Stimulated activated CD8-positive, alpha-beta memory T cell treated with anti-CD3 and anti-CD28 coated beads, Interleukin-7, amount 100 ng/mL, for 48 hours (primary cell): Measurements from ENCODE around the gene ENDOV.

Experiments used
- DNase-seq, 2 donors: peaks; one replicate each; pipeline ENCODE4 v3.0.0-alpha.2; 2020; ENCODE audit warnings: low read depth in 1 of 2; ENCODE audit errors: extremely low read depth in 1 of 2

Gene ENDOV

DNA sequence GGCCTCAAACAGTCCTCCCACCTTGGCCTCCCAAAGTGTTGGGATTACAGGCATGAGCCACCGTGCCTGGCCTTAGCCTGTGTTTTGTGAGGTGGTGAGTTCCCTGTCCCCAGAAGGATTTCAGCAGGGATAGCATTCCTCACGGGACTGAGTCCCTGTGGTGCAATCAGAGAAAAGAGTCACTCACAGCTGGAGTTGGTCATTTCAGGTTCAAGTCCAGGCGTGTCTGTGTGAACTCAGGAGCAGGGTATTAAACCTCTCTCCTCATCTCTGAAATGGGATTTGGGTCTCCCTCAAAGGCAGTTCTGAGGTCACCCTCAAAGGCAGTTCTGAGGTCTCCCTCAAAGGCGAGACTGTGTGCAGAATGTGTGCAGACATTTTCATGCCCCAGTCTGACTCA lies 32.8 kb downstream of the ENDOV start:
- no peak for DNase-seq

GRCh38 chr17:80449194-80449929 lies 34.4 kb downstream of the ENDOV start:
- no peak for DNase-seq

DNA sequence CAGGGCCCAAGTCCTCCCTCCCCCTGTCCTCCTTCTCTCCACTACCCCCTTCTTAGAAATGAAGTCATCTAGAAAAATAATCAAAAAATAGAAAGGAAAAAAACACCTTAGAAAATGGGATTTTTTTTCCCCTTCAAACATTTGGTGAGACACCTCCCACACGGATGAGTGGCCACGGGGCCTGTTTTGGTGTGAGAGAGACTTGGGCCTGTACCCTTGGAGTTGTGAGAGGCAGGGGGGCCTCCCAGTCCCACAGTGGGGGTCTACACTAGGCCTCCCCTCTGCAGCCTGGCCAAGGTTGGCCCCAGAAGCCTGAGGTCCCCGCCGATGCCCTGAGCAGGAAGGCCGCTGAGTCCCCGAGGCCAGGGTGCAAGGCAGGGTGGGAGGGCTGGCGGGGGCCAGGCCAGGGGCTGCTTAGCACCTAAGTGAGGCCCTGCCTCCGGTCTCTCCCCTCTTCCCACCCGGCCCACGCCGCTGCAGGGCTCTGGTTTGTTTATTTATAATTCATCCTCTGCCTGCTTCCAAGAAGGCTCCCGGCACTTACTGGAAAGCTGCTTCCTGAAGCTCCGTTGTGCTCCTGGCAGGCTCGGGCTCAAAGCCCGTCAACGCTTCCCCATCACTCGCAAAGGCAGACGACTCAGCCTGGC lies 35.1 kb downstream of the ENDOV start:
- DNase-seq, result no peak

- DNase-seq, result no peak
These were observed 36.3 kb downstream of the ENDOV start for GRCh38 chr17:80451104-80451775.

DNA sequence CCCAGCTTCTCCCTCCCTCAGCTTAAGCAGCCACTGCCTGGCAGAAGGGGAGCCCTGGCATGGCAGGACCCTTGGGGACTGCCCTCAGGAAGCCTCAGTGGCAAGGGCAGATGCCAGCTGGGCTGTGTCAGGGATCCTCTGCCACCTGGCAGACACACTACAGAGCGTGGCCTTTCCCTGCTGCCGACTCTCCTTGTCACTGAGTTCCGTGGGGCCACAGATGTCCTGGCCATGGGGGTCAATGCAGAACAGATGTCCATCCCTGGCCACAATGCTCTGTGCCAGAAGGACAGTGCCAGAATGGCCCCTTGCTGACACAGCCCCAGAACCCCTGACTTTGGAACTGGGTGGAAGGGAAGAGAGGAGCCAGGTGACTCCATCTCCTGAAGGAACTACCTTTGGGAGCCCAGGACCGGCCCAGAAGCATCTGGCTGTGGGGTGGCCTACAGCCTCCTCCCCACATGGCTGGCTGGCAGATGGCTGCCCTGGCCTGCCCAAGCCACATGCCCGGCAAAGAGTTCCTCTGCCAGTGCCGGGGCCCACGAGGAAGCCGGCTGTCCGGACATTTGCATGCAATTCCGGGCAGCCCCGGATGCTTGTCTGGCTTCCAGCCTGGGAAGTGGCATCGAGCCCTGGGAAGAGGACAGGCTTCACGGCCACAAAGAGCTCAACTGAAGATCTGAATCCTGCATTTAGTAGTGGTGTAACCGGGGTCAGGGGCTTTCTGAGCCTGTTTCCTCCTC lies 37.4 kb downstream of the ENDOV start:
- DNase-seq, result no peak

GRCh38 chr17:80453126-80453997 lies 38.4 kb downstream of the ENDOV start:
- DNase-seq, result no peak

- DNase-seq, result no peak
These were observed 39.1 kb downstream of the ENDOV start for GRCh38 chr17:80453998-80454556.

GRCh38 chr17:80454557-80455335 lies 39.8 kb downstream of the ENDOV start:
- DNase-seq, result peak; percentile 94 to 97

DNA sequence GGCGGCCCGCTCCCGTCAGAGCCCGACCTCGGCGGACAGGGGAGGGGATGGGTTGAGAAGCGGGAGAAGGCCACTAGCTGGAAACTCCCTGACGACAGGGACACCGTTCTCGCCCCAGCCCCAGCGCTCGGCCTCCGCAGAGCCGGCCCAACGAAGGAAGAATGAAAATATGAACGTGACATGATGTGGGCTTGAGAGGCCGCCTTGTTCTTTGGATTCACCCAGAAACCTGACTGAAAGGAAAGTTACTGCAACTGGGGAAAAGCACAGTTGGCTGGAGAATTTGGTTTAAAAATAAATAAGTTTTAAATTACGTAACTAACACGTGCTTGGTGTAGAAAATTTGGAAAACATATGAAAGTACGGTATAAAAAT lies 40.4 kb downstream of the ENDOV start:
- DNase-seq, result peak; percentile 20 to 29

DNA sequence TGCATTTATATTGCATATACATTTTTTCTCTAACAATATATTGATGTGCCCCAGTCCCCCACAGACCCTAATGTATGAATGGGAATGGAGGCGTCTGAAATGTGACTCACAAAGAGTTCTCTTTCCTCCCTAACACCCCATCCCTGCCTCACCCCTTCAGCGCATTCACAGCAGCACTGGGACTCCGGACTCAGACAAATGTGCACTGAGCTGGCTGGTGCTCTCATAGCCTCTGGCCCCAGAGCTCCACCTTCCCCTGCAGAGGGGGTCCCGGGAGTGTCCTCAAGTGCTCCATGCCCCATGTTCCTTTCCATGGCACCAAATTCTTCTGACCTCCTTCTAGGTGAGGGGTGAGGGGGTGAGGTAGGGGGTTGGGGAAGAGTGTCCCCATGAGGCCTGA lies 40.8 kb downstream of the ENDOV start:
- DNase-seq, result no peak

DNA sequence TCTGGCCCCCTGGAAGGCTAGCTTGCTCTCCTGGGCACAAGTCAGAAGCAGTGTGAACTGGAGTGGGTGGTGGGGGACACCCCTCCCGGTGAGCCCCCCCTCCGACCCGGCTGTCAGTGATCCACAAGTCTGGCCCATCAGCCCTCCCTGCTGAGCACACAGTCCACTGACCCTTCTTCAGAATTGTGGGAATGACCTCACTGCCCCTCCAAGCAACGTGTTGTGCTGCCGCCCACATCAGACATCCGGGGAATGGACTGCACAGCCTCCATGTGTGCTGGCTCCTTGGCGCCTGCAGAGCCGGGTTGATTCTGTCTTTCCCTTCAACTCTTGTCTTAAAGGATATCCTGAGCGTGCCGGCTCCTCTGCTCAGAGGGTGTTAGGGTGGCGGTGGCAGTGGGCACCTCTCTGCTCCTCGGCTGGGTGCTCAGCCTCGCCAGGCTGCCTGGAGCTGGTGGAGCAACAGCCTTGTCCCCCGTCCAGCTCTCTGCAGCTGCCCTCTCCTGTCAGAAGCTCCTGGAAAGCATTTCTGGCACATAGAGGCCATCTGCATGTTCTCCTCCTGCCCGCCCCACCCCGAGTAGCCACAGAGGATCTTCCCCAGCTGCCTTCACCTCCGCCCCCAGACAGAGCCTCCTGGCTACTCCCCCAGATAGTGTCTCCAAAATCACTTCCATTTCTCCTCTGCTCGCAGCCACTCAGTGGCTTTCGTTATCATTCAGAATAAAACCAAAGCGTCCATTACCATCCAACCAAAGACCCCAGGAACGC lies 41.7 kb downstream of the ENDOV start:
- DNase-seq, result no peak

DNA sequence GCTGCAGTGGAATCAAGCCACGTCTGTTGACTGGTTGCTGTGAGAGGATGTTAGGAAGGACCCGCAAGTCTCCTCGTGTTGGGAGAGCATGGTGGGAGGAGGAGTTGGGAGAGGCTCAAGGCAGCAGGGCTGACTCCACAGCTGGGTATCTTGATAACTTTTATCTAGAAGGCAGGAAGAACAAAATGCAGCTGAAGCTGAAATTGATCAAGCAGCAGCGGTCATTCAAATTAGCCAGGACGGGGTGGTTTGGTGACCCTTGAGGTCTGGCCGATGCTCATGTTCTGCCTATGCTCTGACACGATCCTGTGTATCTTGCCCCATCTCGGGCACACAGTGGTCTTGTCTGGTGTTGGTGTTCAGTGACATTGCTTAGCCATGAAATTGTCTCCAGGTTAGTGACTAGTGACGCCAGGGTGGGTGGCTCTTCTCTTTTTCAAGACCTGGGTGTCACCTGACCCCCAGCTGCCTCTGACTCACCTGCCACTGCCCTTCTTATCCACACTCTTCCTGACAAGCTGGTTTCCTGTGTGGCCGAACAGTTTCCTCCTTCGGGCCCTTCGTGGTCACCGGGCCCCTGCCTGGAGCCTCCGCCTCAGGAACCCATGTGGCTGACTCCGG lies 42.4 kb downstream of the ENDOV start:
- DNase-seq, result no peak

DNA sequence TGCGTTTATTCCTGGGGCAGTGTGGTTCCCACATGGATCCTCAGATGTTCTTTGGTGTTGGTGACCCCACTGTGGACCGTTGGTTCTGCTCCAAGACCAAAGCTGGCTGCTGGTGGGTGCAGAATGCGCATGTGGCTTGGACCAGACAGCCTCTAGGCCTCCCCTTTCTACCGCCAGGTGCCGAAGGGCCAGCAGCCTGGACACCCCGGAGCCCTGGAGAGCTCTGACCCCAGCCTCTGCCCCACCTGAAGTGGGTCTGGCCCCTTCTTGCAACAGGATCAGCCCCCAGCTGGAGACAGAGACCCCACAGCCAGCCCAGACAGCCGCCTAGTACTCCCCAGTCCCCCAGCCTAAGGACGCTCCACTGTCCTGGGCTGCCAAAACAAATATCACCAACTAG lies 43.0 kb downstream of the ENDOV start:
- DNase-seq, result no peak

DNA sequence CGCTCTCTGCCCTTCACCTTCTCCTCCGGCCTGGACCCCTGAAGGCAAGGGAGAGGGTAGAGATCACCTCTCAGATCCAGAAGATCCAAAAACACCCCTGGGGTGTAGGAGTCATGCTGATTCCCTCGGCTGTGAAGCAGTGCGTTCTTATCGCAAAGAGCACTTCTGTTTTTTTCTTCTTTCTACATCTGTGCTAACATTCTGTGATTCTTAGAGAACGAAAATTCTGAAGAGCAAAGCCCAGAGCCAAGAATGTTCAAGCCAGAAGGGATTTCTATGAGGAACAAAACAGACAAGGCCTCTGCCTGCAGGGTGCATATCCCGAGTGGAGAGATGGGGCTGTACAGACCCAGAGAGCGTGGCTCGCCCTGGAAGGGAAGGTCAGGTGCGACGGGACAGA lies 44.3 kb downstream of the ENDOV start:
- DNase-seq, result no peak

DNA sequence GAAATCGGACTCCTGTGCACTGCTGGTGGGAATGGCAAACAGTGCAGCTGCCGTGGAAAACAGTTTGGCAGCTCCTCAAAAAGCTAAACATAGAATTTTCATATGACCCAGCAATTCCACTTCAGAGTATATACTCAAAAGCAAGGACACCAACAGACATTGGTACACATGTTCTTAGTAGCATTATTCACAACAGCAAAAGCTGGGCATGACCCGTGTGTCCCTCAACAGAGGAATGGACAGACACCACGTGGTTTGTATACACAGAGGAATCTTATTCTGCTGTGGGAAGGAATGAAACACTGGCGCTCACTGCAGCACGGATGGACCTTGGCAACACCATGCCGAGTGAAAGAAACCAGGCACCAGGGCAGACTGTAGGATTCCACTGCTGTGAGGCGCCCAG lies 45.5 kb downstream of the ENDOV start:
- DNase-seq, result no peak

GRCh38 chr17:80461528-80462160 lies 46.7 kb downstream of the ENDOV start:
- no peak for DNase-seq

GRCh38 chr17:80463784-80464400 lies 48.9 kb downstream of the ENDOV start:
- no peak for DNase-seq
